Adrenal gland (tissue), 12 donors: ENCODE measurements around the gene ASTN2. TPM values are rescaled to one million over a fixed set of nuclear protein-coding genes. Genes with fewer than 3 reads are reported as not detected.

Experiments
- DNase-seq, 7 donors: peaks; one replicate each; pipeline ENCODE4 v3.0.0-alpha.2; 2019 to 2020
- H3K27ac ChIP-seq, 5 donors: fragments of 200-600 bp; sonication (generic) in 4 of 5; 1 replicate in 3 of 5; 2 replicates in 2 of 5; pipeline versions ENCODE4 v1.5.1 to v1.8.0; 2016 to 2020; ENCODE audit warnings: mild to moderate bottlenecking in 1 of 5
- H3K27me3 ChIP-seq: fragments of 200-600 bp; 2 replicates; pipeline ENCODE4 v1.8.0; 2021
- H3K36me3 ChIP-seq, 2 donors: fragments of 200-600 bp; replicated peaks in 1 of 2; 1 replicate in 1 of 2; 2 replicates in 1 of 2; pipeline versions ENCODE4 v1.5.1 to v1.8.0; 2018 to 2022
- H3K4me1 ChIP-seq, 2 donors: fragments of 200-600 bp; replicated peaks in 1 of 2; 1 replicate in 1 of 2; 2 replicates in 1 of 2; pipeline versions ENCODE4 v1.5.1 to v1.8.0; 2018 to 2021
- H3K4me3 ChIP-seq, 4 donors: fragments of 200-600 bp; sonication (generic) in 3 of 4; one replicate each; pipeline ENCODE4 v1.5.1; 2016 to 2018
- H3K9me3 ChIP-seq, 3 donors: fragments of 200-600 bp; sonication (generic) in 1 of 3; replicated peaks in 1 of 3; 1 replicate in 2 of 3; 2 replicates in 1 of 3; pipeline versions ENCODE4 v1.5.1 to v1.8.0; 2016 to 2021
- CTCF ChIP-seq, 6 experiments: fragments of 450-650 bp in 4 of 6; fragments of 200-600 bp in 2 of 6; sonication (generic) in 1 of 6; IDR thresholded peaks; 1 replicate in 5 of 6; 2 replicates in 1 of 6; pipeline versions ENCODE4 v1.5.1 to v1.8.0; 2016 to 2021; ENCODE audit warnings: antibody characterized with exemption in 6 of 6, mild to moderate bottlenecking in 2 of 6, moderate library complexity in 1 of 6
- POLR2A ChIP-seq, 2 donors: fragments of 450-650 bp; IDR thresholded peaks; one replicate each; pipeline ENCODE4 v1.6.1; 2017; ENCODE audit warnings: antibody characterized with exemption in 2 of 2, mild to moderate bottlenecking in 2 of 2, moderate library complexity in 1 of 2
- WGBS, 4 donors: extraction: QIAGEN DNeasy Blood & Tissue Kit in 2 of 4; methylation state at CpG; one replicate each; pipeline versions ENCODE4 v1.1.5 to v1.1.7; 2013 to 2017; 5-methylcytosine and 5-hydroxymethylcytosine counted together
- intact Hi-C, 2 donors: fragments of 100-400 bp; cut with DNase I; formaldehyde crosslinking; loops; one replicate each; pipeline versions ENCODE4 v1.14.1 to v1.15.0; 2022 to 2023
- polyA plus RNA-seq, 3 donors: library from polyadenylated mRNA; stranded (reverse); fragments of 200-250 nt in 2 of 3; fragments of 350-450 nt in 1 of 3; fragmentation: Illumina TruSeq in 1 of 3; extraction: RNeasy Lipid Tissue Mini Kit (QIAGEN cat#74804) in 1 of 3; gene quantifications; one replicate each; pipeline ENCODE4 v1.2.3, GENCODE V29; 2013 to 2014
- total RNA-seq, 9 donors: library from RNA; depleted of rRNA in 4 of 9; stranded (reverse); fragments of >200 nt in 4 of 9; fragments of 120-200 nt in 1 of 9; fragmentation: NEBNext Ultra II Directional in 1 of 9; extraction: Animal tissue kit (Norgen Biotek cat#: 25700) in 1 of 9; gene quantifications; one replicate each; pipeline versions ENCODE4 v1.1.0 to v1.2.4, GENCODE V29; 2013 to 2023
- donor health status: healthy with polysubstance abuse.
- donor health status: Bipolar disorder and iron deficiency.
- donor health status: DM: yes; HTN: yes; CAD: no.
- donor health status: DM: no; HTN: no; CAD: no.
- donor health status: DM: no; HTN: no; CAD: no.
- donor health status: DM: yes; HTN: yes; CAD: no.

ASTN2 gene
- total and polyA plus RNA-seq, 12 donors = 2.5 to 15.6 (median 6.8) TPM

GRCh38 chr9:117145081-117145480, 269.8 kb downstream of the ASTN2 start:
- intact Hi-C loops = no loop called here
- Histone ChIP-seq H3K27me3 (no peaks in the 10 kb centered on the region), H3K27ac (no peak overlapping the region), H3K4me3 (no peak overlapping the region), H3K4me1 (no peaks in the 10 kb centered on the region), H3K36me3 (no peaks in the 10 kb centered on the region), H3K9me3 (no peaks in the 10 kb centered on the region)
- 78 to 91% (median 83%) methylated on average over 4 of the region's 4 CpGs for WGBS, 4 donors
- TF ChIP-seq CTCF (IDR thresholded peaks at IDR 0.05) (no peak), POLR2A (IDR thresholded peaks at IDR 0.05) (no peak)
- no peak for DNase-seq

GRCh38 chr9:117138231-117138630, 276.6 kb downstream of the ASTN2 start:
- 37 to 46% (median 44%) methylated on average over 5 of the region's 5 CpGs for WGBS, 4 donors
- H3K36me3 ChIP-seq = no peaks in the 10 kb centered on the region

GRCh38 chr9:117136461-117136860, 278.4 kb downstream of the ASTN2 start:
- Histone ChIP-seq H3K4me3 (no peak overlapping the region), H3K9me3 (no peaks in the 10 kb centered on the region), H3K36me3 (no peaks in the 10 kb centered on the region), H3K4me1 (no peaks in the 10 kb centered on the region), H3K27me3 (no peaks in the 10 kb centered on the region), H3K27ac (no peak overlapping the region)
- no peak for DNase-seq
- no peak for TF ChIP-seq POLR2A (IDR thresholded peaks at IDR 0.05)
- no peak for TF ChIP-seq CTCF (IDR thresholded peaks at IDR 0.05)
- WGBS, 4 donors = 46 to 61% (median 54%) methylated on average over 4 of the region's 4 CpGs
- intact Hi-C loops = no loop called here

More at GRCh38 chr9:117138231-117138630, 276.6 kb downstream of the ASTN2 start:
- H3K27me3 ChIP-seq = no peaks in the 10 kb centered on the region
- H3K27ac ChIP-seq = no peak overlapping the region
- no peak overlapping the region for H3K4me3 ChIP-seq
- intact Hi-C loops = no loop called here
- TF ChIP-seq CTCF (IDR thresholded peaks at IDR 0.05) (no peak), POLR2A (IDR thresholded peaks at IDR 0.05) (no peak)
- no peaks in the 10 kb centered on the region for H3K9me3 ChIP-seq
- H3K4me1 ChIP-seq = no peaks in the 10 kb centered on the region
- no peak for DNase-seq

- Histone ChIP-seq H3K27me3 (no peaks in the 10 kb centered on the region), H3K9me3 (no peaks in the 10 kb centered on the region), H3K27ac (no peak overlapping the region), H3K4me1 (no peaks in the 10 kb centered on the region), H3K4me3 (no peak overlapping the region), H3K36me3 (no peaks in the 10 kb centered on the region)
- TF ChIP-seq CTCF (IDR thresholded peaks at IDR 0.05) = no peak
- TF ChIP-seq POLR2A (IDR thresholded peaks at IDR 0.05) = no peak
- intact Hi-C loops = no loop called here
- 36 to 53% (median 41%) methylated on average over 5 of the region's 5 CpGs for WGBS, 4 donors
- no peak for DNase-seq
These were observed 279.3 kb downstream of the ASTN2 start for GRCh38 chr9:117135501-117136098.
